K562 (cell line): ENCODE measurements around the gene PRKAR1A. TPM values are rescaled to one million over a fixed set of nuclear protein-coding genes. Genes with fewer than 3 reads are reported as not detected.

Source experiments
- ATF7 ChIP-seq: fragments of 450-650 bp; IDR thresholded peaks from 2 replicates; pipeline ENCODE4 v1.7.1; 2014; ENCODE audit warnings: mild to moderate bottlenecking, moderate library complexity
- CHCHD3 ChIP-seq: fragments of 250-450 bp; sonication (Bioruptor Pico); IDR thresholded peaks from 2 replicates; pipeline ENCODE4 v2.1.2; 2022; ENCODE audit warnings: mild to moderate bottlenecking
- CREB1 ChIP-seq, 2 experiments: sonication (generic) in 1 of 2; formaldehyde crosslinking in 1 of 2; IDR thresholded peaks; 2 replicates each; pipeline versions ENCODE4 v1.6.1 to v1.8.0; 2012 to 2022; ENCODE audit warnings: inconsistent platforms in 1 of 2, mild to moderate bottlenecking in 1 of 2, missing genetic modification reagents in 1 of 2, moderate library complexity in 1 of 2
- NCOA4 ChIP-seq: fragments of 450-650 bp; IDR thresholded peaks from 2 replicates; pipeline ENCODE4 v1.6.1; 2018; ENCODE audit warnings: mild to moderate bottlenecking; ENCODE audit not compliant: partially characterized antibody
- NFIC ChIP-seq: fragments of 450-650 bp; IDR thresholded peaks from 2 replicates; pipeline ENCODE4 v1.6.1; 2017; ENCODE audit warnings: mild to moderate bottlenecking, inconsistent platforms
- NUFIP1 ChIP-seq: fragments of 450-650 bp; IDR thresholded peaks from 2 replicates; pipeline ENCODE4 v1.6.1; 2018; ENCODE audit not compliant: partially characterized antibody
- RB1 ChIP-seq: fragments of 450-650 bp; IDR thresholded peaks from 2 replicates; pipeline ENCODE4 v1.6.1; 2017; ENCODE audit warnings: low read depth, mild to moderate bottlenecking
- RBM15 ChIP-seq: fragments of 200-400 bp; formaldehyde crosslinking; IDR thresholded peaks from 2 replicates; pipeline ENCODE4 v1.6.1; 2018; ENCODE audit warnings: mild to moderate bottlenecking, low read length, moderate library complexity; ENCODE audit not compliant: insufficient read depth
- WHSC1 ChIP-seq: IDR thresholded peaks from one replicate; pipeline ENCODE4 v1.6.1; 2012; ENCODE audit warnings: low read length, control low read depth, inconsistent platforms
- ZNF318 ChIP-seq, 2 experiments: fragments of 450-650 bp; IDR thresholded peaks; 2 replicates each; pipeline ENCODE4 v1.6.1; 2016; ENCODE audit warnings: mild to moderate bottlenecking in 2 of 2, borderline replicate concordance in 1 of 2, low read depth in 1 of 2, moderate library complexity in 1 of 2
- polyA plus RNA-seq, 8 experiments: library from polyadenylated mRNA; depleted of rRNA in 4 of 8; stranded (reverse) in 5 of 8; unstranded in 3 of 8; fragments of >200 nt; fragmentation: Nextera tagmentation in 2 of 8; fragmentation: Illumina TruSeq in 1 of 8; extraction: Ambion mirVana in 2 of 8; extraction: Trizol in 1 of 8; gene quantifications; 2 replicates each; pipeline versions ENCODE4 v1.2.1 to v1.2.3, GENCODE V29; 2011 to 2014; ENCODE audit warnings: inconsistent platforms in 1 of 8, missing spikeins in 1 of 8
- total RNA-seq, 7 experiments: library from RNA; depleted of rRNA in 6 of 7; stranded (reverse); fragments of >200 nt in 6 of 7; fragmentation: Illumina TruSeq in 2 of 7; extraction: Trizol in 2 of 7; gene quantifications; 2 replicates each; pipeline versions ENCODE4 v1.2.1 to v1.2.3, GENCODE V29; 2011 to 2021; ENCODE audit warnings: low replicate concordance in 1 of 7
- TF ChIP-seq, protein P1 (sequence below): fragments of 250-450 bp; sonication (Bioruptor Pico); IDR thresholded peaks from 2 replicates; pipeline ENCODE4 v1.9.0; 2021; ENCODE audit warnings: mild to moderate bottlenecking, inconsistent platforms
- TF ChIP-seq, protein P2 (sequence below), 2 experiments: fragments of 450-650 bp; conservative IDR thresholded peaks; 2 replicates each; pipeline ENCODE4 v1.6.1; 2017; ENCODE audit warnings: mild to moderate bottlenecking in 2 of 2, moderate library complexity in 2 of 2
- TF ChIP-seq, protein P3 (sequence below): sonication (generic); formaldehyde crosslinking; IDR thresholded peaks from 2 replicates; pipeline ENCODE4 v1.8.1; 2023; ENCODE audit warnings: mild to moderate bottlenecking, missing genetic modification reagents

Gene PRKAR1A
- total and polyA plus RNA-seq, 9 of the 15 experiments (the other 6 are each of a cell fraction or from before 2014, with no cell fraction given): 15.0 to 95.6 (median 67.5) TPM

DNA sequence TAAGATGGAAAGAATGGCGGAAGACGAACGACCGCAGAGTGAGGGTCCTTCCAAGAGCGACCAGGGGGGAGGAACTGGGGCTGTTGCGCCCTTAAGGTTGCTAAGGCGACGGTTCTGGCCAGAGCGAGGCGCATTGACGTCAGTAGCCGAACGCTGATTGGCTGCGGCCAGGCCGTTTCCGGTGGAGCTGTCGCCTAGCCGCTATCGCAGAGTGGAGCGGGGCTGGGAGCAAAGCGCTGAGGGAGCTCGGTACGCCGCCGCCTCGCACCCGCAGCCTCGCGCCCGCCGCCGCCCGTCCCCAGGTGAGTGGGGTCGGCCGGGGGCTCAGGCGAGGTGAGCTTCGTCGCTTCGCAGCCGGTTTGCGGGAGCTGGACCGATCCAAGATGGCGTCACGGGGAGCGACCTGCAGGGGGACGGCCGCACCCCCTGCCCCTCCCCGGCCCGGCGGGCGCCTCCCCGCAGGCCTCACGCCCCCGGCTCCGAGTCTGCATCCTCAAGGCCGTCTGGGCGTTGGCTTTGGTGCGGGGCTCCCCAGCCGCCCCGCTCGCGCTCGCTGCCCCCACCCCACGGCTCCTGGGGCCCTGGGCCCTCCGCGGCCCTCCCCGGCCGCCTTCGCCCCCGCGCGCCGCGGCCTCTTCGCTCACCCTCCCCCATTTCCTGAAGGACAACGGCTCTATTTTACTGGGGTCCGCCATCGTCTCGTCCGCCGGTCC lies at the start of gene PRKAR1A (continued):
- TF ChIP-seq RB1 (peak; percentile 68), ATF7 (peak; percentile 86), CREB1 (IDR thresholded peaks at IDR 0.05) (peak; percentile 76), CREB1 (CRISPR knock-in tag; IDR thresholded peaks at IDR 0.05) (peak; percentile 65), NUFIP1 (no peak), WHSC1 (no peak), CHCHD3 (CRISPR knock-in tag) (no peak), ZNF318 (IDR thresholded peaks at IDR 0.05; ENCODE audit: borderline replicate concordance in 1 of 2, low read depth in 1 of 2) (no peak), RBM15 (no peak), NCOA4 (no peak), NFIC (no peak)
- TF ChIP-seq, protein P1, sequence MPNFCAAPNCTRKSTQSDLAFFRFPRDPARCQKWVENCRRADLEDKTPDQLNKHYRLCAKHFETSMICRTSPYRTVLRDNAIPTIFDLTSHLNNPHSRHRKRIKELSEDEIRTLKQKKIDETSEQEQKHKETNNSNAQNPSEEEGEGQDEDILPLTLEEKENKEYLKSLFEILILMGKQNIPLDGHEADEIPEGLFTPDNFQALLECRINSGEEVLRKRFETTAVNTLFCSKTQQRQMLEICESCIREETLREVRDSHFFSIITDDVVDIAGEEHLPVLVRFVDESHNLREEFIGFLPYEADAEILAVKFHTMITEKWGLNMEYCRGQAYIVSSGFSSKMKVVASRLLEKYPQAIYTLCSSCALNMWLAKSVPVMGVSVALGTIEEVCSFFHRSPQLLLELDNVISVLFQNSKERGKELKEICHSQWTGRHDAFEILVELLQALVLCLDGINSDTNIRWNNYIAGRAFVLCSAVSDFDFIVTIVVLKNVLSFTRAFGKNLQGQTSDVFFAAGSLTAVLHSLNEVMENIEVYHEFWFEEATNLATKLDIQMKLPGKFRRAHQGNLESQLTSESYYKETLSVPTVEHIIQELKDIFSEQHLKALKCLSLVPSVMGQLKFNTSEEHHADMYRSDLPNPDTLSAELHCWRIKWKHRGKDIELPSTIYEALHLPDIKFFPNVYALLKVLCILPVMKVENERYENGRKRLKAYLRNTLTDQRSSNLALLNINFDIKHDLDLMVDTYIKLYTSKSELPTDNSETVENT (CRISPR knock-in tag): no peak
- TF ChIP-seq, protein P2, sequence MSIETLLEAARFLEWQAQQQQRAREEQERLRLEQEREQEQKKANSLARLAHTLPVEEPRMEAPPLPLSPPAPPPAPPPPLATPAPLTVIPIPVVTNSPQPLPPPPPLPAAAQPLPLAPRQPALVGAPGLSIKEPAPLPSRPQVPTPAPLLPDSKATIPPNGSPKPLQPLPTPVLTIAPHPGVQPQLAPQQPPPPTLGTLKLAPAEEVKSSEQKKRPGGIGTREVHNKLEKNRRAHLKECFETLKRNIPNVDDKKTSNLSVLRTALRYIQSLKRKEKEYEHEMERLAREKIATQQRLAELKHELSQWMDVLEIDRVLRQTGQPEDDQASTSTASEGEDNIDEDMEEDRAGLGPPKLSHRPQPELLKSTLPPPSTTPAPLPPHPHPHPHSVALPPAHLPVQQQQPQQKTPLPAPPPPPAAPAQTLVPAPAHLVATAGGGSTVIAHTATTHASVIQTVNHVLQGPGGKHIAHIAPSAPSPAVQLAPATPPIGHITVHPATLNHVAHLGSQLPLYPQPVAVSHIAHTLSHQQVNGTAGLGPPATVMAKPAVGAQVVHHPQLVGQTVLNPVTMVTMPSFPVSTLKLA (conservative IDR thresholded peaks at IDR 0.05): peak in 1 of 2 experiments; percentile 45; a peak in 1 of 4 replicates
- TF ChIP-seq, protein P3, sequence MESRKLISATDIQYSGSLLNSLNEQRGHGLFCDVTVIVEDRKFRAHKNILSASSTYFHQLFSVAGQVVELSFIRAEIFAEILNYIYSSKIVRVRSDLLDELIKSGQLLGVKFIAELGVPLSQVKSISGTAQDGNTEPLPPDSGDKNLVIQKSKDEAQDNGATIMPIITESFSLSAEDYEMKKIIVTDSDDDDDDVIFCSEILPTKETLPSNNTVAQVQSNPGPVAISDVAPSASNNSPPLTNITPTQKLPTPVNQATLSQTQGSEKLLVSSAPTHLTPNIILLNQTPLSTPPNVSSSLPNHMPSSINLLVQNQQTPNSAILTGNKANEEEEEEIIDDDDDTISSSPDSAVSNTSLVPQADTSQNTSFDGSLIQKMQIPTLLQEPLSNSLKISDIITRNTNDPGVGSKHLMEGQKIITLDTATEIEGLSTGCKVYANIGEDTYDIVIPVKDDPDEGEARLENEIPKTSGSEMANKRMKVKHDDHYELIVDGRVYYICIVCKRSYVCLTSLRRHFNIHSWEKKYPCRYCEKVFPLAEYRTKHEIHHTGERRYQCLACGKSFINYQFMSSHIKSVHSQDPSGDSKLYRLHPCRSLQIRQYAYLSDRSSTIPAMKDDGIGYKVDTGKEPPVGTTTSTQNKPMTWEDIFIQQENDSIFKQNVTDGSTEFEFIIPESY (CRISPR knock-in tag): no peak
